HEK293 (cell line): ENCODE data around the gene MINPP1.

Source experiments
- EGR2 ChIP-seq: fragments of 450-650 bp; formaldehyde crosslinking; IDR thresholded peaks from 2 replicates; pipeline ENCODE4 v1.5.1; 2016; ENCODE audit warnings: low read depth, missing biosample characterization, missing genetic modification characterization
- GLI2 ChIP-seq: fragments of 450-650 bp; formaldehyde crosslinking; IDR thresholded peaks from 2 replicates; pipeline ENCODE4; 2017; ENCODE audit warnings: missing biosample characterization, missing genetic modification characterization, low read depth, borderline replicate concordance
- GLIS1 ChIP-seq: fragments of 450-650 bp; formaldehyde crosslinking; IDR thresholded peaks from 2 replicates; pipeline ENCODE4 v1.5.1; 2016; ENCODE audit warnings: missing biosample characterization, missing genetic modification characterization
- KLF1 ChIP-seq: fragments of 450-650 bp; formaldehyde crosslinking; IDR thresholded peaks from 2 replicates; pipeline ENCODE4 v1.5.1; 2016; ENCODE audit warnings: missing biosample characterization, missing genetic modification characterization
- KLF16 ChIP-seq: fragments of 450-650 bp; formaldehyde crosslinking; IDR thresholded peaks from 2 replicates; pipeline ENCODE4 v1.5.1; 2017; ENCODE audit warnings: missing biosample characterization, missing genetic modification characterization
- MEIS1 ChIP-seq: sonication (generic); formaldehyde crosslinking; IDR thresholded peaks from 2 replicates; pipeline ENCODE4 v1.8.1; 2022; ENCODE audit warnings: missing genetic modification reagents, mild to moderate bottlenecking, borderline replicate concordance
- OSR2 ChIP-seq: fragments of 450-650 bp; formaldehyde crosslinking; IDR thresholded peaks from 2 replicates; pipeline ENCODE4 v1.5.1; 2016; ENCODE audit warnings: missing biosample characterization, missing genetic modification characterization
- SCRT1 ChIP-seq: fragments of 450-650 bp; formaldehyde crosslinking; IDR thresholded peaks from 2 replicates; pipeline ENCODE4 v1.5.1; 2016; ENCODE audit warnings: missing biosample characterization, missing genetic modification characterization, borderline replicate concordance
- SP2 ChIP-seq: fragments of 450-650 bp; formaldehyde crosslinking; IDR thresholded peaks from 2 replicates; pipeline ENCODE4 v1.5.1; 2016; ENCODE audit warnings: missing biosample characterization, missing genetic modification characterization
- WT1 ChIP-seq: fragments of 450-650 bp; formaldehyde crosslinking; IDR thresholded peaks from 2 replicates; pipeline ENCODE4 v1.5.1; 2016; ENCODE audit warnings: missing biosample characterization, missing genetic modification characterization
- ZEB2 ChIP-seq: fragments of 450-650 bp; formaldehyde crosslinking; IDR thresholded peaks from 2 replicates; pipeline ENCODE4 v1.5.1; 2016; ENCODE audit warnings: missing biosample characterization, missing genetic modification characterization
- ZNF112 ChIP-seq: fragments of 450-650 bp; formaldehyde crosslinking; IDR thresholded peaks from 2 replicates; pipeline ENCODE4 v1.5.0; 2017; ENCODE audit warnings: missing biosample characterization, missing genetic modification characterization
- ZNF132 ChIP-seq: fragments of 450-650 bp; formaldehyde crosslinking; IDR thresholded peaks from 2 replicates; pipeline ENCODE4 v1.5.1; 2017; ENCODE audit warnings: missing biosample characterization, missing genetic modification characterization, borderline replicate concordance
- ZNF223 ChIP-seq: fragments of 450-650 bp; formaldehyde crosslinking; IDR thresholded peaks from 2 replicates; pipeline ENCODE4 v1.5.1; 2016; ENCODE audit warnings: missing biosample characterization, missing genetic modification characterization
- ZNF266 ChIP-seq: fragments of 450-650 bp; formaldehyde crosslinking; IDR thresholded peaks from 2 replicates; pipeline ENCODE4 v1.5.1; 2016; ENCODE audit warnings: missing biosample characterization, missing genetic modification characterization, low read depth
- ZNF292 ChIP-seq: fragments of 450-650 bp; formaldehyde crosslinking; IDR thresholded peaks from 2 replicates; pipeline ENCODE4 v1.5.1; 2016; ENCODE audit warnings: low read depth, missing biosample characterization, missing genetic modification characterization, borderline replicate concordance
- ZNF302 ChIP-seq: fragments of 450-650 bp; formaldehyde crosslinking; IDR thresholded peaks from 2 replicates; pipeline ENCODE4 v1.5.1; 2016; ENCODE audit warnings: missing biosample characterization, missing genetic modification characterization, low read depth
- ZNF366 ChIP-seq: fragments of 450-650 bp; formaldehyde crosslinking; conservative IDR thresholded peaks from 2 replicates; pipeline ENCODE4 v1.5.1; 2016; ENCODE audit warnings: missing biosample characterization, missing genetic modification characterization
- ZNF529 ChIP-seq: fragments of 450-650 bp; formaldehyde crosslinking; IDR thresholded peaks from 2 replicates; pipeline ENCODE4 v1.5.1; 2017; ENCODE audit warnings: missing genetic modification characterization, missing biosample characterization; ENCODE audit not compliant: insufficient replicate concordance
- ZNF701 ChIP-seq: fragments of 450-650 bp; formaldehyde crosslinking; IDR thresholded peaks from 2 replicates; pipeline ENCODE4 v1.5.1; 2016; ENCODE audit warnings: missing biosample characterization, missing genetic modification characterization
- TF ChIP-seq, protein P1 (sequence below): fragments of 450-650 bp; formaldehyde crosslinking; IDR thresholded peaks from 2 replicates; pipeline ENCODE4 v1.5.1; 2016; ENCODE audit warnings: missing biosample characterization, missing genetic modification characterization
- TF ChIP-seq, protein P2 (sequence below): fragments of 450-650 bp; formaldehyde crosslinking; IDR thresholded peaks from 2 replicates; pipeline ENCODE4 v1.5.1; 2016; ENCODE audit warnings: missing biosample characterization, missing genetic modification characterization
- TF ChIP-seq, protein P3 (sequence below): fragments of 450-650 bp; IDR thresholded peaks from 2 replicates; pipeline ENCODE4 v1.5.1; 2018; ENCODE audit warnings: missing biosample characterization, mild to moderate bottlenecking, missing genetic modification characterization
- TF ChIP-seq, protein P4 (sequence below): fragments of 450-650 bp; formaldehyde crosslinking; IDR thresholded peaks from 2 replicates; pipeline ENCODE4 v1.5.1; 2017; ENCODE audit warnings: missing biosample characterization, missing genetic modification characterization
- TF ChIP-seq, protein P5 (sequence below): fragments of 450-650 bp; formaldehyde crosslinking; IDR thresholded peaks from 2 replicates; pipeline ENCODE4 v1.5.1; 2016; ENCODE audit warnings: missing biosample characterization, missing genetic modification characterization, low read depth
- TF ChIP-seq, protein P6 (sequence below): IDR thresholded peaks from 2 replicates; pipeline ENCODE4 v1.6.1; 2011; ENCODE audit warnings: mild to moderate bottlenecking, low read depth, low read length, borderline replicate concordance
- TF ChIP-seq, protein P7 (sequence below): fragments of 450-650 bp; formaldehyde crosslinking; IDR thresholded peaks from 2 replicates; pipeline ENCODE4 v1.5.1; 2016; ENCODE audit warnings: missing biosample characterization, missing genetic modification characterization

The MINPP1 gene

DNA sequence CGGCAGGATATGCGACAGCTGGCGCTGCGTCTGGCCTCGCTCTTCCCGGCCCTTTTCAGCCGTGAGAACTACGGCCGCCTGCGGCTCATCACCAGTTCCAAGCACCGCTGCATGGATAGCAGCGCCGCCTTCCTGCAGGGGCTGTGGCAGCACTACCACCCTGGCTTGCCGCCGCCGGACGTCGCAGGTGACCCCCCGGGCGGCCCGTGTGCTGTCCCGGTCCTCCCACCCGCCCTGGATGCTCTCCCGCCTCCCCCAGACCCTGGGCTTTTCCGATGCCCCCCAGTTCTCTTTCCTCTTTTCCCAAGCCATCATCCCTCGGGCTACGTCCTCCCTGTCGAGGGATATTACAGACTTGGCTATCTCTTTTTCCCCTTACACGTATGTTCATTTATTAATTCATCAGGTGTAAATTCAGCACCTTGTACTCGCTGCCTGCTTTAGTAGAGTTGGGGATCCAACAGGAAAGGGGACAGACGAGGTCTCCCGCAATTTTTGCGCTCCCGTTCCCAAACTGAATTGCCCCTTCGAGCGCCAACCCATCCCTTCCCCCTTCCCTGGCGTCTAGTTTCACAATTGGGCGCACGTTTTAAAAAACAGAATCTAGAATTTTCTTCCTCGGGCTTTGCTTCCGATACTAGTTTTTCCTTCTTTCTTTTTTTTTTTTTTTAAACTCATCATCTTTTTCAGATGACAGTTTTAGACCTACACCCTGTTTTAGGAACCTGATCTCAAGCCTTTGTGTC is 846 bp downstream of the MINPP1 start (continued):
- TF ChIP-seq ZNF132 (tag by site-specific recombination), result no peak
- no peak for TF ChIP-seq ZNF292 (tag by site-specific recombination)
- TF ChIP-seq SP2 (tag by site-specific recombination), result peak; percentile 28; the same call in 1 of the 2 replicates
- no peak for TF ChIP-seq ZNF223
- TF ChIP-seq, protein P1, sequence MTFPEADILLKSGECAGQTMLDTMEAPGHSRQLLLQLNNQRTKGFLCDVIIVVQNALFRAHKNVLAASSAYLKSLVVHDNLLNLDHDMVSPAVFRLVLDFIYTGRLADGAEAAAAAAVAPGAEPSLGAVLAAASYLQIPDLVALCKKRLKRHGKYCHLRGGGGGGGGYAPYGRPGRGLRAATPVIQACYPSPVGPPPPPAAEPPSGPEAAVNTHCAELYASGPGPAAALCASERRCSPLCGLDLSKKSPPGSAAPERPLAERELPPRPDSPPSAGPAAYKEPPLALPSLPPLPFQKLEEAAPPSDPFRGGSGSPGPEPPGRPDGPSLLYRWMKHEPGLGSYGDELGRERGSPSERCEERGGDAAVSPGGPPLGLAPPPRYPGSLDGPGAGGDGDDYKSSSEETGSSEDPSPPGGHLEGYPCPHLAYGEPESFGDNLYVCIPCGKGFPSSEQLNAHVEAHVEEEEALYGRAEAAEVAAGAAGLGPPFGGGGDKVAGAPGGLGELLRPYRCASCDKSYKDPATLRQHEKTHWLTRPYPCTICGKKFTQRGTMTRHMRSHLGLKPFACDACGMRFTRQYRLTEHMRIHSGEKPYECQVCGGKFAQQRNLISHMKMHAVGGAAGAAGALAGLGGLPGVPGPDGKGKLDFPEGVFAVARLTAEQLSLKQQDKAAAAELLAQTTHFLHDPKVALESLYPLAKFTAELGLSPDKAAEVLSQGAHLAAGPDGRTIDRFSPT (tag by site-specific recombination), result peak; percentile 88
- no peak for TF ChIP-seq SCRT1 (tag by site-specific recombination)
- TF ChIP-seq ZNF366 (tag by site-specific recombination), result 0 out of 2 replicates have a peak, but pooled peaks have one; percentile 9
- no peak for TF ChIP-seq KLF16 (tag by site-specific recombination)
- TF ChIP-seq GLIS1 (tag by site-specific recombination), result peak; percentile 92
- TF ChIP-seq, protein P2, sequence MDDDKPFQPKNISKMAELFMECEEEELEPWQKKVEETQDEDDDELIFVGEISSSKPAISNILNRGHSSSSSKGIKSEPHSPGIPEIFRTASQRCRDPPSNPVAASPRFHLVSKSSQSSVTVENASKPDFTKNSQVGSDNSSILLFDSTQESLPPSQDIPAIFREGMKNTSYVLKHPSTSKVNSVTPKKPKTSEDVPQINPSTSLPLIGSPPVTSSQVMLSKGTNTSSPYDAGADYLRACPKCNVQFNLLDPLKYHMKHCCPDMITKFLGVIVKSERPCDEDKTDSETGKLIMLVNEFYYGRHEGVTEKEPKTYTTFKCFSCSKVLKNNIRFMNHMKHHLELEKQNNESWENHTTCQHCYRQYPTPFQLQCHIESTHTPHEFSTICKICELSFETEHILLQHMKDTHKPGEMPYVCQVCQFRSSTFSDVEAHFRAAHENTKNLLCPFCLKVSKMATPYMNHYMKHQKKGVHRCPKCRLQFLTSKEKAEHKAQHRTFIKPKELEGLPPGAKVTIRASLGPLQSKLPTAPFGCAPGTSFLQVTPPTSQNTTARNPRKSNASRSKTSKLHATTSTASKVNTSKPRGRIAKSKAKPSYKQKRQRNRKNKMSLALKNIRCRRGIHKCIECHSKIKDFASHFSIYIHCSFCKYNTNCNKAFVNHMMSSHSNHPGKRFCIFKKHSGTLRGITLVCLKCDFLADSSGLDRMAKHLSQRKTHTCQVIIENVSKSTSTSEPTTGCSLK (tag by site-specific recombination), result no peak
- 0 out of 2 replicates have a peak, but pooled peaks have one; percentile 4 for TF ChIP-seq WT1 (tag by site-specific recombination)
- TF ChIP-seq ZEB2 (tag by site-specific recombination), result peak; percentile 56; the same call in 1 of the 2 replicates
- TF ChIP-seq, protein P3, sequence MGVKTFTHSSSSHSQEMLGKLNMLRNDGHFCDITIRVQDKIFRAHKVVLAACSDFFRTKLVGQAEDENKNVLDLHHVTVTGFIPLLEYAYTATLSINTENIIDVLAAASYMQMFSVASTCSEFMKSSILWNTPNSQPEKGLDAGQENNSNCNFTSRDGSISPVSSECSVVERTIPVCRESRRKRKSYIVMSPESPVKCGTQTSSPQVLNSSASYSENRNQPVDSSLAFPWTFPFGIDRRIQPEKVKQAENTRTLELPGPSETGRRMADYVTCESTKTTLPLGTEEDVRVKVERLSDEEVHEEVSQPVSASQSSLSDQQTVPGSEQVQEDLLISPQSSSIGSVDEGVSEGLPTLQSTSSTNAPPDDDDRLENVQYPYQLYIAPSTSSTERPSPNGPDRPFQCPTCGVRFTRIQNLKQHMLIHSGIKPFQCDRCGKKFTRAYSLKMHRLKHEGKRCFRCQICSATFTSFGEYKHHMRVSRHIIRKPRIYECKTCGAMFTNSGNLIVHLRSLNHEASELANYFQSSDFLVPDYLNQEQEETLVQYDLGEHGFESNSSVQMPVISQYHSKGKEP (tag by site-specific recombination), result peak; percentile 42; the same call in 1 of the 2 replicates
- TF ChIP-seq OSR2 (tag by site-specific recombination), result no peak
- no peak for TF ChIP-seq ZNF302 (tag by site-specific recombination)
- TF ChIP-seq, protein P4, sequence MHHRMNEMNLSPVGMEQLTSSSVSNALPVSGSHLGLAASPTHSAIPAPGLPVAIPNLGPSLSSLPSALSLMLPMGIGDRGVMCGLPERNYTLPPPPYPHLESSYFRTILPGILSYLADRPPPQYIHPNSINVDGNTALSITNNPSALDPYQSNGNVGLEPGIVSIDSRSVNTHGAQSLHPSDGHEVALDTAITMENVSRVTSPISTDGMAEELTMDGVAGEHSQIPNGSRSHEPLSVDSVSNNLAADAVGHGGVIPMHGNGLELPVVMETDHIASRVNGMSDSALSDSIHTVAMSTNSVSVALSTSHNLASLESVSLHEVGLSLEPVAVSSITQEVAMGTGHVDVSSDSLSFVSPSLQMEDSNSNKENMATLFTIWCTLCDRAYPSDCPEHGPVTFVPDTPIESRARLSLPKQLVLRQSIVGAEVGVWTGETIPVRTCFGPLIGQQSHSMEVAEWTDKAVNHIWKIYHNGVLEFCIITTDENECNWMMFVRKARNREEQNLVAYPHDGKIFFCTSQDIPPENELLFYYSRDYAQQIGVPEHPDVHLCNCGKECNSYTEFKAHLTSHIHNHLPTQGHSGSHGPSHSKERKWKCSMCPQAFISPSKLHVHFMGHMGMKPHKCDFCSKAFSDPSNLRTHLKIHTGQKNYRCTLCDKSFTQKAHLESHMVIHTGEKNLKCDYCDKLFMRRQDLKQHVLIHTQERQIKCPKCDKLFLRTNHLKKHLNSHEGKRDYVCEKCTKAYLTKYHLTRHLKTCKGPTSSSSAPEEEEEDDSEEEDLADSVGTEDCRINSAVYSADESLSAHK (tag by site-specific recombination), result no peak
- TF ChIP-seq ZNF701 (tag by site-specific recombination), result no peak
- TF ChIP-seq ZNF266 (tag by site-specific recombination), result no peak
- TF ChIP-seq ZNF529 (tag by site-specific recombination), result no peak
- no peak for TF ChIP-seq ZNF112 (tag by site-specific recombination)
- no peak for TF ChIP-seq GLI2 (tag by site-specific recombination)
- no peak for TF ChIP-seq MEIS1
- TF ChIP-seq, protein P5, sequence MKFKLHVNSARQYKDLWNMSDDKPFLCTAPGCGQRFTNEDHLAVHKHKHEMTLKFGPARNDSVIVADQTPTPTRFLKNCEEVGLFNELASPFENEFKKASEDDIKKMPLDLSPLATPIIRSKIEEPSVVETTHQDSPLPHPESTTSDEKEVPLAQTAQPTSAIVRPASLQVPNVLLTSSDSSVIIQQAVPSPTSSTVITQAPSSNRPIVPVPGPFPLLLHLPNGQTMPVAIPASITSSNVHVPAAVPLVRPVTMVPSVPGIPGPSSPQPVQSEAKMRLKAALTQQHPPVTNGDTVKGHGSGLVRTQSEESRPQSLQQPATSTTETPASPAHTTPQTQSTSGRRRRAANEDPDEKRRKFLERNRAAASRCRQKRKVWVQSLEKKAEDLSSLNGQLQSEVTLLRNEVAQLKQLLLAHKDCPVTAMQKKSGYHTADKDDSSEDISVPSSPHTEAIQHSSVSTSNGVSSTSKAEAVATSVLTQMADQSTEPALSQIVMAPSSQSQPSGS (tag by site-specific recombination), result no peak
- TF ChIP-seq, protein P6, sequence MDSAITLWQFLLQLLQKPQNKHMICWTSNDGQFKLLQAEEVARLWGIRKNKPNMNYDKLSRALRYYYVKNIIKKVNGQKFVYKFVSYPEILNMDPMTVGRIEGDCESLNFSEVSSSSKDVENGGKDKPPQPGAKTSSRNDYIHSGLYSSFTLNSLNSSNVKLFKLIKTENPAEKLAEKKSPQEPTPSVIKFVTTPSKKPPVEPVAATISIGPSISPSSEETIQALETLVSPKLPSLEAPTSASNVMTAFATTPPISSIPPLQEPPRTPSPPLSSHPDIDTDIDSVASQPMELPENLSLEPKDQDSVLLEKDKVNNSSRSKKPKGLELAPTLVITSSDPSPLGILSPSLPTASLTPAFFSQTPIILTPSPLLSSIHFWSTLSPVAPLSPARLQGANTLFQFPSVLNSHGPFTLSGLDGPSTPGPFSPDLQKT, result no peak
- TF ChIP-seq, protein P7, sequence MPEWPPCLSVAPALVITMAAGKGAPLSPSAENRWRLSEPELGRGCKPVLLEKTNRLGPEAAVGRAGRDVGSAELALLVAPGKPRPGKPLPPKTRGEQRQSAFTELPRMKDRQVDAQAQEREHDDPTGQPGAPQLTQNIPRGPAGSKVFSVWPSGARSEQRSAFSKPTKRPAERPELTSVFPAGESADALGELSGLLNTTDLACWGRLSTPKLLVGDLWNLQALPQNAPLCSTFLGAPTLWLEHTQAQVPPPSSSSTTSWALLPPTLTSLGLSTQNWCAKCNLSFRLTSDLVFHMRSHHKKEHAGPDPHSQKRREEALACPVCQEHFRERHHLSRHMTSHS (tag by site-specific recombination), result no peak
- no peak for TF ChIP-seq EGR2
- TF ChIP-seq KLF1 (tag by site-specific recombination), result no peak
